ENCODE results near the gene ATP1A1.

Gene ATP1A1

GRCh38 chr1:116412898-116413297, 39.9 kb downstream of the ATP1A1 start:
- TF ChIP-seq CTCF (IDR thresholded peaks at IDR 0.05): no peak

GRCh38 chr1:116413414-116413813, 40.4 kb downstream of the ATP1A1 start:
- TF ChIP-seq CTCF (IDR thresholded peaks at IDR 0.05): no peak

GRCh38 chr1:116414364-116414763, 41.3 kb downstream of the ATP1A1 start:
- TF ChIP-seq CTCF (IDR thresholded peaks at IDR 0.05): no peak

- TF ChIP-seq CTCF (IDR thresholded peaks at IDR 0.05): no peak
Measured at GRCh38 chr1:116415200-116415698, 42.2 kb downstream of the ATP1A1 start.

- TF ChIP-seq CTCF (IDR thresholded peaks at IDR 0.05): no peak
Measured at GRCh38 chr1:116415699-116416533, 42.9 kb downstream of the ATP1A1 start.

- TF ChIP-seq CTCF (IDR thresholded peaks at IDR 0.05): no peak
Measured at GRCh38 chr1:116416854-116417513, 43.9 kb downstream of the ATP1A1 start.

GRCh38 chr1:116417678-116418077, 44.6 kb downstream of the ATP1A1 start:
- no peak for TF ChIP-seq CTCF (IDR thresholded peaks at IDR 0.05)

All from LNCAP (cell line).